GM19238 (cell line): ENCODE data around the gene FIS1.
"Not testable (repeated sequence)": the region's sequence is repeated elsewhere in the genome, so short reads cannot be mapped to it uniquely, and the experiment has no call there.

ENCODE experiments used
- DNase-seq: peaks from one replicate; pipeline ENCODE4 v3.0.0; 2011; ENCODE audit warnings: low spot score; ENCODE audit not compliant: insufficient read length

The FIS1 gene

GRCh38 chr7:101244375-101245146 lies at the start of gene FIS1:
Gene FIS1 (minus strand): TSS chr7:101245081. CDS start chr7:101245004, 77 bp downstream.
- DNase-seq, result peak; percentile 89

- no peak for DNase-seq
Observed at GRCh38 chr7:101294039-101294831, 49.4 kb upstream of the FIS1 start.

- not testable (repeated sequence) for DNase-seq
Observed at GRCh38 chr7:101293069-101294021, 48.5 kb upstream of the FIS1 start.

GRCh38 chr7:101292566-101292965 lies 47.7 kb upstream of the FIS1 start:
- not testable (repeated sequence) for DNase-seq

- DNase-seq, result not testable (repeated sequence)
Observed at GRCh38 chr7:101290186-101291037, 45.5 kb upstream of the FIS1 start.

- DNase-seq, result not testable (repeated sequence)
Observed at GRCh38 chr7:101289687-101290086, 44.8 kb upstream of the FIS1 start.

GRCh38 chr7:101288439-101288838 lies 43.6 kb upstream of the FIS1 start:
- DNase-seq, result no peak

GRCh38 chr7:101287032-101287431 lies 42.2 kb upstream of the FIS1 start:
- DNase-seq, result no peak

- DNase-seq, result not testable (repeated sequence)
Observed at GRCh38 chr7:101285880-101286279, 41.0 kb upstream of the FIS1 start.

GRCh38 chr7:101285171-101285570 lies 40.3 kb upstream of the FIS1 start:
- DNase-seq, result no peak

- not testable (repeated sequence) for DNase-seq
Observed at GRCh38 chr7:101280912-101281311, 36.0 kb upstream of the FIS1 start.

- DNase-seq, result no peak
Observed at GRCh38 chr7:101278461-101279292, 33.8 kb upstream of the FIS1 start.

GRCh38 chr7:101277155-101277554 lies 32.3 kb upstream of the FIS1 start:
- DNase-seq, result no peak

- DNase-seq, result no peak
Observed at GRCh38 chr7:101273206-101273605, 28.3 kb upstream of the FIS1 start.

- DNase-seq, result no peak
Observed at GRCh38 chr7:101271021-101271420, 26.1 kb upstream of the FIS1 start.

- no peak for DNase-seq
Observed at GRCh38 chr7:101269664-101270063, 24.8 kb upstream of the FIS1 start.

GRCh38 chr7:101265622-101266516 lies 21.0 kb upstream of the FIS1 start:
- no peak for DNase-seq

- not testable (repeated sequence) for DNase-seq
Observed at GRCh38 chr7:101264102-101264706, 19.3 kb upstream of the FIS1 start.
